Mucosa of rectum (tissue), 2 donors: ENCODE data around the gene ITGB3.

Experiments
- H3K27ac ChIP-seq, 2 donors: one replicate each; pipeline ENCODE4 v1.7.0; 2013; ENCODE audit warnings: inconsistent platforms in 2 of 2, low read depth in 2 of 2, low read length in 2 of 2
- H3K27me3 ChIP-seq, 2 donors: one replicate each; pipeline ENCODE4 v1.7.0; 2013; ENCODE audit warnings: low read length in 2 of 2; ENCODE audit not compliant: control insufficient read depth in 2 of 2, insufficient read depth in 2 of 2
- H3K36me3 ChIP-seq, 2 donors: one replicate each; pipeline ENCODE4 v1.7.0; 2013; ENCODE audit warnings: low read length in 2 of 2; ENCODE audit not compliant: control insufficient read depth in 2 of 2, insufficient read depth in 2 of 2
- H3K4me1 ChIP-seq, 2 donors: one replicate each; pipeline ENCODE4 v1.7.0; 2013; ENCODE audit warnings: low read length in 2 of 2, mild to moderate bottlenecking in 1 of 2; ENCODE audit not compliant: control insufficient read depth in 2 of 2, insufficient read depth in 2 of 2
- H3K4me3 ChIP-seq, 2 donors: one replicate each; pipeline ENCODE4 v1.7.0; 2013; ENCODE audit warnings: low read length in 2 of 2
- H3K9ac ChIP-seq, 2 donors: one replicate each; pipeline ENCODE4 v1.7.0; 2013; ENCODE audit warnings: low read length in 2 of 2, low read depth in 1 of 2, mild to moderate bottlenecking in 1 of 2
- H3K9me3 ChIP-seq, 2 donors: one replicate each; pipeline ENCODE4 v1.7.0; 2013; ENCODE audit warnings: low read length in 2 of 2; ENCODE audit not compliant: control insufficient read depth in 2 of 2
- donor health status: healthy.
- donor health status: Normal muscosa, but diverticular disease.

The ITGB3 gene

DNA sequence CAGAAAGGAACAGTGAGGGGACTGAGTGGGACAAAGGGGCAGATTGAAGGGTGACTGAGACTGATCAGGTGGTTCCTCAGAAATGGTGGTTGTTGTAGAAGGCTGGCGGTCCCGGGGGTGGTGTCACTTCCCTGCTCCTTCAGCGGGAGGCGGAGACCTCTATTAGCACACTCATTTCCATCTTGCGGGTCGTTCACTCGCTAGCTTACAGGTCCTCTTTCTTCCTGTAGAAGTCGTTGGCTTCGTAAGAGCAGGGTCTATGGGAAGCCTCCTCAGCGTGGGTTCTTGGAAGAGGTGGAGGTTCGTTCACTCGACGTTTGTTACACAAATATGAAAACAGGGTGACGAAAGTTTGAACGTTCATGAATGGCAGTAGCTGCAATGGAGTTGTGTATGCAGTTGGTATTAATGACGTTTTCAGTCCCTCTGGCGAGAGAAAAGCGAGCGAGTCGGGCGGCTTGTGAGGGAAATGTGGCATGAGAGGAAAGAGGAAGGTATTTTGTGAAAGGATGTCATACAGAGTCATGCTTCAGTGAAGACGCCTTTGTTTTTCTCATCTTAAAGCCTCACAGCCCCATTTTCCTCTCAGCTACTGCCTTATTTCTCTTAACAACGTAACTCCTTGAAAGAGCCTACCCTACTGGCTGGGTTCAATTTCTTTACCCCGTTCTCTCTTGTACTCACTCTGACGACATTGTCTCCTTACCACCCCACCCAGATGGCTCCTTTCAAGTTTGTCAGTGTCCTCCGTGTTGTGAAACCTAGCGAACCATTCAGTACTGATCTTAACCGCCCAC lies 70.8 kb downstream of the ITGB3 start:
- Histone ChIP-seq H3K4me3 (peak overlapping the region; percentile 83 to 97), H3K27ac (peak overlapping the region; percentile 90 to 95), H3K4me1 (peaks cover 4 to 10% of the 10 kb centered on the region in 2 donors), H3K36me3 (no peaks in the 10 kb centered on the region), H3K9ac (peak overlapping the region; percentile 82 to 91), H3K27me3 (no peaks in the 10 kb centered on the region), H3K9me3 (no peaks in the 10 kb centered on the region)

DNA sequence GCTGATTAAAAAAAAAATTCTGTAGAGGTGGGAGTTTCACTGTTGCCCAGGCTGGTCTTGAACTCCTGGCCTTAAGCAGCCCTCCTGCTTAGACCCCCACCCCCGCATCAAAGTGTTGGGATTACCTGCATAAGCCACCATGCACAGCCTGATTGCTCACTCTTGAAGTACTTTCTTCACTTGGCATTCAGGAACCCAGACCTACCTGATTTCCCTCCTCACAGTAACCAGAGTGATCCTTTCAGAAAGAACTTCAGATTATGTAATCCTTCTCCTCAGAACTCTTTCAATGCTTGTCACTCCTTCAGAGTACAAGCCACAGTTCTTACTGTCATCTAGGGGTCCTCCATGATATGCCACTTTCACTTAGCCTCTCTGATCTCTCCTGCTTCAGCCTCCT lies 71.5 kb downstream of the ITGB3 start:
- Histone ChIP-seq H3K36me3 (no peaks in the 10 kb centered on the region), H3K9me3 (no peaks in the 10 kb centered on the region), H3K27ac (no peak overlapping the region), H3K4me3 (no peak overlapping the region), H3K27me3 (no peaks in the 10 kb centered on the region), H3K9ac (no peak overlapping the region), H3K4me1 (peaks cover 4 to 10% of the 10 kb centered on the region in 2 donors)

DNA sequence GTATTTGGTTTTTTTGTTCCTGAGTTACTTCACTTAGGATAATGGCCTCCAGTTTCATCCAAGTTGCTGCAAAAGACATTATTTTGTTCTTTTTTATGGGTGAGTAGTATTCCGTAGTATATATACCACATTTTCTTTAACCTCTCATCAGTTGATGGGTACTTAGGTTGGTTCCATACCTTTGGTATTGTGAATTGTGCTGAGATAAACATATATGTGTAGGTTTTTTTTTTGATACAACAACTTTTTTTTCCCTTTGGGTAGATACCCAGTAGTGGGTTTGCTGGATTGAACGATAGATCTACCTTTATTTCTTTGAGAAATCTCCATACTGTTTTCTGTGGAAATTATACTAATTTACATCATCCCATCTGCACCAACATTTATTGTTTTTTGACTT lies 76.9 kb downstream of the ITGB3 start:
- no peaks in the 10 kb centered on the region for H3K27me3 ChIP-seq
- H3K4me1 ChIP-seq = no peaks in the 10 kb centered on the region
- H3K9ac ChIP-seq = no peak overlapping the region
- no peaks in the 10 kb centered on the region for H3K36me3 ChIP-seq
- no peaks in the 10 kb centered on the region for H3K9me3 ChIP-seq
- H3K4me3 ChIP-seq = no peak overlapping the region
- no peak overlapping the region for H3K27ac ChIP-seq

DNA sequence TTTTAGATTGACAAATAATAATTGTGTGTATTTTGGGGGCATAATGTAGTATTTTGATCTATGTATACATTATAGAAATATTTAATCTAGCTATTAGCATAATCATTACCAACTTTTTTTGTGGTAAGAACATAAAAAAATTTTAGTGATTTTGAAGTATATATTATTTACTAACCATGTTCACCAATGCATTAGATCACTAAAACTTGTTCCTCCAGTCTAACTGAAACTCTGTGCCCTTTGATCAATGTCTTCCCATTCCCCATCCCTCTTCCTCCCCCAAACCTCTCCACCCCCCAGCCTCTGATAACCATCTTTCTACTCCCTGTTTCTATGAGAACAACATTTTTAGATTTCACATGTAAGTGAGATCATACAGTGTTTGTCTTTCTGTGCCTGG lies 78.7 kb downstream of the ITGB3 start:
- Histone ChIP-seq H3K9ac (no peak overlapping the region), H3K4me3 (no peak overlapping the region), H3K27ac (no peak overlapping the region), H3K9me3 (no peaks in the 10 kb centered on the region), H3K36me3 (peaks cover 0 to 3% of the 10 kb centered on the region in 2 donors), H3K27me3 (no peaks in the 10 kb centered on the region), H3K4me1 (no peaks in the 10 kb centered on the region)

DNA sequence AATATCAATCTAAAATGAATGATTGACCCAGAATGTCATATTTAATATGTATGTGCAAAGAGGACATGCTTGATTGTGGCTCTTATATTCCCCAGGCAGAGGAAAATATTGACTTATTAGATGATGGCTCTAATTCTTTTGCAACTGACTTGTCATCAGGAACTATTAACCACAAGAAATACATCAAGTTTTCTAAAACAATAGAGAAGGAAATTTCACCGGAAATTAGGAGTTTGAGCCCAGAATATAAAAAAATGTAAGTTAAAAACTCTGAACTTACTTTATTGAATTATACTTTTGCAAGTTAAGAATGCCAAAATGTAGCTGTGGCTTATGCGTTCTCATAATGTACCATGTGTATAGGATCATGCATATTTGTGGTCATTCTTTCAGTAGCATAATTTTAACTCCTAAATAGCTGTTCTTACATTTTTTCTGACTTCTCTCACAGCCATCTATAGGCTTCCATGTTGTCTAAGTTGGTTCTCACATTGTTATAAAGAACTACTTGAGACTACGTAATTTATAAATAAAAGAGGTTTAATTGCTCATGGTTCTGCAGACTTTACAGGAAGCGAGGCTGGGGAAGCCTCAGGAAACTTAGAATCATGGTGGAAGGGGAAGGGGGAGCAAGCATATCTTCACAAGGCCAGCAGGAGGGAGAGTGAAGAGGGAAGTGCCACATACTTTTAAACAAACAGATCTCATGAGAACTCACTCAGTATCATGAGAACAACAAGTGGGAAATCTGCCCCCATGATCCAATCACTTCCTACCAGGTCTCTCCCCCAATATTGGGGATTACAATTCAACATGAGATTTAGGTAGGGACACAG lies 81.7 kb downstream of the ITGB3 start:
- Histone ChIP-seq H3K9me3 (no peaks in the 10 kb centered on the region), H3K36me3 (peaks cover 0 to 3% of the 10 kb centered on the region in 2 donors), H3K27me3 (no peaks in the 10 kb centered on the region), H3K27ac (no peak overlapping the region), H3K4me3 (no peak overlapping the region), H3K9ac (no peak overlapping the region), H3K4me1 (no peaks in the 10 kb centered on the region)

DNA sequence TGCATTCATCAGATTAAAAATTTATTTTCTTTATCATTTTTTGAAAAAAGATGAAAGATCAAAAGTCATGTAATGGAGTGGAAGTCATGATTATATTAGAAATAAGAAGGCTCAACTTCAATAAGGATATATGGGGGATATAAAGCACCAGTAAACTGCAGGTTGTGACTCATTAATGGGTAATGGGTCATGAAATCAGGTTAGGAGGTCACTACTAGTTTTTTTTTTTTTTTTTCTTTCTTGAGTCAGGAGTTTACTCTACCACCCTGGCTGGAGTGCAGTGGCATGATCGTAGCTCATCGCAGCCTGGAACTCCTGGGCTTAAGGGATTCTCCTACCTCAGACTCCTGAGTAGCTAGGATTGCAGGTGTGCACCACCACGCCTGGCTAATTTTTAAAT lies 84.4 kb downstream of the ITGB3 start:
- Histone ChIP-seq H3K9ac (no peak overlapping the region), H3K4me3 (no peak overlapping the region), H3K27ac (no peak overlapping the region), H3K9me3 (no peaks in the 10 kb centered on the region), H3K36me3 (peaks cover 3 to 5% of the 10 kb centered on the region in 2 donors), H3K4me1 (no peaks in the 10 kb centered on the region), H3K27me3 (no peaks in the 10 kb centered on the region)

DNA sequence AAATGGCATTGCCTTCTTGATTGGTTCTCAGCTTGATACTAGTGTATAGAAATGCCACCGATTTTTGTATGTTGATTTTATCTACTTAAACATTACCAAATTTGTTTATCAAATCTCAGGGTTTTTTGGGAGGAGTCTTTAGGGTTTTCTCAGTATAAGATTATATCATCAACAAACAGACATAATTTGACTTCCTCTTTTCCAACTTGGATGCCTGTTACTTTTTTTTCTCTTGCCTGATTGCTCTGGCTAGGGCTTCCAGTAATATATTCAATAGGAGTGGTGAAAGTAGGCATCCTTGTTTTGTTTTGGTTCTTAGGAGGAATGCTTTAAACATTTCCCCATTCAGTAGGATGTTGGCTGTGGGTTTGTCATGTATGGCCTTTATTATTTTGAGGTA lies 99.2 kb downstream of the ITGB3 start:
- no peaks in the 10 kb centered on the region for H3K27me3 ChIP-seq
- H3K4me1 ChIP-seq = no peaks in the 10 kb centered on the region
- no peak overlapping the region for H3K9ac ChIP-seq
- H3K9me3 ChIP-seq = no peaks in the 10 kb centered on the region
- H3K36me3 ChIP-seq = no peaks in the 10 kb centered on the region
- no peak overlapping the region for H3K4me3 ChIP-seq
- no peak overlapping the region for H3K27ac ChIP-seq

DNA sequence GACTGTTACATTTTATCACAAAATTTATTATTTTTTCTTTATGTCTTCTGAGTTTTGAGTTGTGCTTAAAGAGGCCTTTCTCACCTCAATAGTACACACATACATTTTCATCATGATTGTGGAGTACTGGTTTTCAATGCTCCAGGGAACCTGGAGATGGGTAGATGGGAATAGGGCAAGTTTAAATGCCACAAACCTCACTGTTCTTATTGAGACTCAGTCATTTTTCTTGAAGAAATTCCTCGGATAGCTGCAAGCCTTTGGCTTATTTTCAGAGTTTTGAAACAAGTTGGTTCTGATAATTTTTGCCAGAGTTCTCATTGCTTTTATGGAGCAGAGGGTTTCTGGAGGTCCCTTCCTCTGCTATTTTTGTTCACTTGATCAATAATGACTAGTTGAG lies 105.0 kb downstream of the ITGB3 start:
- H3K4me1 ChIP-seq = no peaks in the 10 kb centered on the region
- no peaks in the 10 kb centered on the region for H3K36me3 ChIP-seq
- no peak overlapping the region for H3K9ac ChIP-seq
- H3K27me3 ChIP-seq = no peaks in the 10 kb centered on the region
- no peak overlapping the region for H3K27ac ChIP-seq
- no peaks in the 10 kb centered on the region for H3K9me3 ChIP-seq
- H3K4me3 ChIP-seq = no peak overlapping the region
